GM12878 (cell line): ENCODE data around the gene ZDHHC1. TPM values are rescaled to one million over a fixed set of nuclear protein-coding genes. Genes with fewer than 3 reads are reported as not detected.

Experiments used
- ATAC-seq: fragments of 200-7000 bp; cut with Tn5 transposase; 3 replicates; pipeline ENCODE4 v1.9.1; 2020; ENCODE audit warnings: mild to moderate bottlenecking, moderate library complexity
- BruUV-seq: library from RNA; stranded (reverse); fragments of 400-500 nt; replicated peaks from 2 replicates; lab custom pipeline; 2021; lab: Mats Ljungman, UMichigan
- CTCF ChIA-PET: fragments of 300-600 bp; sonication (Branson Sonifier 250); formaldehyde crosslinking; extraction: SDS; loops from one replicate; lab custom pipeline; 2021; ENCODE audit warnings: inconsistent platforms; lab: Yijun Ruan, JAX
- POLR2A ChIA-PET: fragments of 350-600 bp; formaldehyde crosslinking; extraction: SDS; loops from one replicate; lab custom pipeline; 2021; ENCODE audit warnings: inconsistent platforms; lab: Charles Lee
- RAD21 ChIA-PET: fragments of 300-600 bp; sonication (Branson Sonifier 250); formaldehyde crosslinking; loops from one replicate; lab custom pipeline; 2023; ENCODE audit warnings: antibody characterized with exemption; ENCODE audit not compliant: unreplicated experiment; lab: Charles Lee
- SMC1A ChIA-PET: fragments of 300-600 bp; sonication (Branson Sonifier 250); formaldehyde crosslinking; loops from one replicate; lab custom pipeline; 2023; ENCODE audit not compliant: unreplicated experiment, uncharacterized antibody; lab: Charles Lee
- DNase-seq: peaks from one replicate; pipeline ENCODE4 v3.0.0-alpha.2; 2011; ENCODE audit warnings: low read depth, low spot score
- FAIRE-seq: peaks from 3 replicates; lab custom pipeline; 2011; peaks lifted over from hg19 to GRCh38; lab: Jason Lieb, UNC
- H2AFZ ChIP-seq: 2 replicates; pipeline ENCODE4 v1.6.0; 2011; ENCODE audit warnings: low read depth, low read length, control low read depth; ENCODE audit not compliant: control insufficient read depth
- H3K27ac ChIP-seq: 2 replicates; pipeline ENCODE4 v1.5.1; 2011; ENCODE audit warnings: control low read depth; ENCODE audit not compliant: control insufficient read depth, insufficient read depth
- H3K27me3 ChIP-seq, 2 experiments: replicated peaks in 1 of 2; 2 replicates each; pipeline versions ENCODE4 v1.6.0 to v1.6.1; 2011; ENCODE audit warnings: low read length in 1 of 2; ENCODE audit not compliant: control insufficient read depth in 2 of 2, insufficient read depth in 2 of 2
- H3K36me3 ChIP-seq, 2 experiments: 2 replicates each; pipeline ENCODE4 v1.5.1; 2011; ENCODE audit warnings: low read length in 1 of 2; ENCODE audit not compliant: control insufficient read depth in 2 of 2, insufficient read depth in 2 of 2
- H3K4me1 ChIP-seq: 2 replicates; pipeline ENCODE4 v1.6.1; 2011; ENCODE audit warnings: mild to moderate bottlenecking, low read length, moderate library complexity, mixed read lengths; ENCODE audit not compliant: control insufficient read depth, insufficient read depth
- H3K4me2 ChIP-seq: 2 replicates; pipeline ENCODE4 v1.6.0; 2011; ENCODE audit warnings: control low read depth; ENCODE audit not compliant: control insufficient read depth, insufficient read depth
- H3K4me3 ChIP-seq: fragments of 200-600 bp; sonication (generic); 2 replicates; pipeline ENCODE4 v1.5.1; 2016
- H3K79me2 ChIP-seq: 2 replicates; pipeline ENCODE4 v1.6.0; 2011; ENCODE audit warnings: low read length; ENCODE audit not compliant: control insufficient read depth, insufficient read depth
- H3K9ac ChIP-seq: 2 replicates; pipeline ENCODE4 v1.8.0; 2011; ENCODE audit warnings: low read length, control low read depth, mixed read lengths; ENCODE audit not compliant: control insufficient read depth, insufficient read depth
- H3K9me3 ChIP-seq: replicated peaks from 3 replicates; pipeline ENCODE4 v1.5.1; 2011; ENCODE audit warnings: mild to moderate bottlenecking, low read length; ENCODE audit not compliant: control insufficient read depth, insufficient read depth
- H4K20me1 ChIP-seq: 2 replicates; pipeline ENCODE4 v1.6.0; 2011; ENCODE audit not compliant: control insufficient read depth, insufficient read depth
- CREM ChIP-seq: IDR thresholded peaks from 2 replicates; pipeline ENCODE4 v1.6.1; 2014; ENCODE audit warnings: antibody characterized with exemption, low read depth
- GABPA ChIP-seq: IDR thresholded peaks from 2 replicates; pipeline ENCODE4 v1.6.1; 2014; ENCODE audit warnings: antibody characterized with exemption, low read depth, mild to moderate bottlenecking, inconsistent platforms
- IKZF1 ChIP-seq: fragments of 450-650 bp; conservative IDR thresholded peaks from 2 replicates; pipeline ENCODE4 v1.6.1; 2017; ENCODE audit warnings: antibody characterized with exemption, mild to moderate bottlenecking
- SREBF1 ChIP-seq: IDR thresholded peaks from 2 replicates; pipeline ENCODE4 v1.6.1; 2012; ENCODE audit warnings: mild to moderate bottlenecking, low read length
- TARDBP ChIP-seq: IDR thresholded peaks from 2 replicates; pipeline ENCODE4 v1.6.1; 2016; ENCODE audit warnings: borderline replicate concordance
- WGBS: methylation state at CpG from one replicate; pipeline ENCODE4 v1.1.6; 2016; ENCODE audit warnings: low lambda C conversion rate; ENCODE audit not compliant: insufficient replicate concordance, insufficient coverage; ENCODE audit errors: missing lambda C conversion rate; 5-methylcytosine and 5-hydroxymethylcytosine counted together
- in situ Hi-C: fragments of 300-500 bp; cut with MboI; formaldehyde crosslinking; loops from 9 replicates; pipeline ENCODE4 v1.14.3; 2018; ENCODE audit warnings: mixed read lengths
- intact Hi-C: fragments of 100-400 bp; cut with micrococcal nuclease; formaldehyde crosslinking; loops from one replicate; pipeline ENCODE4 v1.14.2; 2022; ENCODE audit not compliant: unreplicated experiment
- polyA plus RNA-seq, 11 experiments: library from polyadenylated mRNA; depleted of rRNA in 4 of 11; unstranded in 6 of 11; stranded (reverse) in 5 of 11; fragments of >200 nt; fragmentation: Nextera tagmentation in 4 of 11; fragmentation: Illumina TruSeq in 1 of 11; extraction: Ambion mirVana in 4 of 11; extraction: Trizol in 1 of 11; gene quantifications; 1 replicate in 1 of 11; 2 replicates in 10 of 11; pipeline versions ENCODE4 v1.2.1 to v1.2.3, GENCODE V29; 2011 to 2016; ENCODE audit warnings: inconsistent platforms in 2 of 11, missing spikeins in 2 of 11, low read depth in 1 of 11
- total RNA-seq, 4 experiments: library from RNA; depleted of rRNA in 3 of 4; stranded (reverse); fragments of >200 nt in 3 of 4; fragmentation: Illumina TruSeq in 1 of 4; extraction: Trizol in 1 of 4; gene quantifications; 2 replicates each; pipeline versions ENCODE4 v1.2.1 to v1.2.3, GENCODE V29; 2013 to 2021

Gene ZDHHC1
- total and polyA plus RNA-seq, 10 of the 15 experiments (the other 5 are each of a cell fraction or from before 2014, with no cell fraction given), result 0.07 to 1.2 (median 0.66) TPM; not detected in 2

- no peak for TF ChIP-seq CREM
- no peak for TF ChIP-seq IKZF1
- TF ChIP-seq GABPA, result no peak
- TF ChIP-seq SREBF1, result no peak
These were observed 9.0 kb downstream of the ZDHHC1 start (continued) for GRCh38 chr16:67407176-67407787.

DNA sequence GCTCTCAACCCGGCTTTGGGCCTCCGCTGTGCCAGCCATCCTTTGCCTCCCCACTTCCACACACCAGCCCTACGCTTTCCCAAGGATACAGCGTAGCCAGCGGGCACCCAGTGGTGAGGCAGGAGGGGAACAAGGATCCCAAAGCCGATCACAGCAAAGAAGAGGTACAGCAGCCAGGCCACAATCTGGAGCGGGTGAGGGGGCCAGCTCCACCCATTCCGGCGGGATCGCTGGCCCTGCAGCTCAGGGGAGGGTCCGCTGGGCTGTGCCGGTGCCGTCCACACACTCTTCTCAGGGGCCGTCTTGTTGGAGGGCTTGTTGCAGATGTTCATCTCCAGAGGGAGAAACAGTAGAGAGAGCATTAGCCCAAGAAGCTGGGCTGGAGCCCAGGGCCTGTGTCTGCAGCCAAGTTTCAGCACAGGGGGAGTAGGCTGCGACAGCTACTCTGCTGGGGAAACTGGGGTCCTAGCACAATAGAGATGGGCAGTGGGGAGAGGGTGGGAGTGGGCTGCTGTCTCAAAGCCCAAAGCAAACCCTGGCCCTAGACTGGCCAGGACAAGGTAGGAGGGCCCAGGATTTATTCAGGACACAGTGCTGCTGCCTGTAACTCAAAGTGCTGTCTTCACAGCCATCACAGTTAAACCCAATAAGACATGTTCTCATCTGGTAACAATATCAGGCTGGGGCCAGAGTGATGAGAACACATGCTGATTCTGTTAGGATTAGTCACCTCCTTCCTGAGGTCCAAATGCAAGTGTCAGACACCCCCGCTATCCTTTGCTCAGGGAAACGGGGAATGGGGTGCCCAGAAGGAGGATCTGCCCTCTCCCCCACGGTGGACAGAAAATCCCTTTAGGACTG is 9.9 kb downstream of the ZDHHC1 start:
- in situ Hi-C loops, result loop anchor here (25.0 kb wide), 1 partner anchor 419 kb away; the partner anchor contains the start of gene CES4A
- no peak overlapping the region for H3K9ac ChIP-seq
- no peak for ATAC-seq
- POLR2A ChIA-PET, result no interaction called here
- no peak for DNase-seq
- H3K27me3 ChIP-seq, result no peaks in the 10 kb centered on the region; a peak in 1 of 4 replicates
- H2AFZ ChIP-seq, result no peak overlapping the region
- CTCF ChIA-PET, result interaction anchor here (0.6 kb wide), 1 partner anchor 125 kb away, joined by 3 read pairs; no protein-coding TSS in a partner anchor
- H3K9me3 ChIP-seq, result no peaks in the 10 kb centered on the region
- no peak overlapping the region for H3K4me3 ChIP-seq
- SMC1A ChIA-PET, result no interaction called here
- no TSS peak for BruUV-seq
- H4K20me1 ChIP-seq, result no peaks in the 10 kb centered on the region
- H3K79me2 ChIP-seq, result no peaks in the 10 kb centered on the region
- no peak overlapping the region for H3K27ac ChIP-seq
- intact Hi-C loops, result no loop called here
- H3K36me3 ChIP-seq, result no peaks in the 10 kb centered on the region
- no peak overlapping the region for H3K4me2 ChIP-seq
- no peaks in the 10 kb centered on the region for H3K4me1 ChIP-seq
- no peak for TF ChIP-seq TARDBP
- 47% methylated on average over 18 of the region's 18 CpGs for WGBS
- RAD21 ChIA-PET, result interaction anchor here (1.3 kb wide), 1 partner anchor 145 kb away, joined by 3 read pairs; no protein-coding TSS in a partner anchor
- no peak for FAIRE-seq
